ENCODE measurements around the gene GSX2. TPM values are rescaled to one million over a fixed set of nuclear protein-coding genes. Genes with fewer than 3 reads are reported as not detected.

The GSX2 gene
- total and polyA plus RNA-seq, 2 of the 13 experiments (the other 11 are each of a cell fraction or from before 2014, with no cell fraction given), result not detected

- TF ChIP-seq MLXIP (CRISPR knock-in tag; IDR thresholded peaks at IDR 0.05; ENCODE audit: borderline replicate concordance) (no peak), ZNF629 (CRISPR knock-in tag; conservative IDR thresholded peaks at IDR 0.05) (no peak), ZNF580 (CRISPR knock-in tag; IDR thresholded peaks at IDR 0.05; ENCODE audit: borderline replicate concordance, low read depth) (peak; percentile 36; the same call in 1 of the 2 replicates), TFE3 (CRISPR knock-in tag; IDR thresholded peaks at IDR 0.05) (peak; percentile 80), ZNF143 (CRISPR knock-in tag; IDR thresholded peaks at IDR 0.05) (no peak), ZBTB21 (CRISPR knock-in tag; IDR thresholded peaks at IDR 0.05) (no peak), ZNF615 (CRISPR knock-in tag; IDR thresholded peaks at IDR 0.05; ENCODE audit: borderline replicate concordance) (no peak), JDP2 (CRISPR knock-in tag; IDR thresholded peaks at IDR 0.05; ENCODE audit: borderline replicate concordance) (no peak), DNMT1 (CRISPR knock-in tag; IDR thresholded peaks at IDR 0.05) (no peak), ZNF274 (CRISPR knock-in tag; IDR thresholded peaks at IDR 0.05) (no peak), RARA (CRISPR knock-in tag; IDR thresholded peaks at IDR 0.05) (peak; percentile 72), KLF9 (CRISPR knock-in tag; IDR thresholded peaks at IDR 0.05; ENCODE audit: low read depth) (no peak), JUNB (CRISPR knock-in tag; IDR thresholded peaks at IDR 0.05; ENCODE audit: borderline replicate concordance) (peak; percentile 90; the same call in 1 of the 2 replicates), CAMTA2 (CRISPR knock-in tag; IDR thresholded peaks at IDR 0.05; ENCODE audit: borderline replicate concordance) (no peak), ZKSCAN8 (CRISPR knock-in tag; IDR thresholded peaks at IDR 0.05; ENCODE audit: borderline replicate concordance) (peak; percentile 47; the same call in 1 of the 2 replicates), NFE2L1 (CRISPR knock-in tag; IDR thresholded peaks at IDR 0.05; ENCODE audit: borderline replicate concordance) (no peak), EHMT2 (IDR thresholded peaks at IDR 0.05; ENCODE audit: borderline replicate concordance, low read depth, low read length) (no peak), ZNF710 (CRISPR knock-in tag; IDR thresholded peaks at IDR 0.05; ENCODE audit: borderline replicate concordance) (no peak; the same call in 1 of the 2 replicates), SMAD3 (CRISPR knock-in tag; IDR thresholded peaks at IDR 0.05) (peak; percentile 40; the same call in 1 of the 2 replicates), ATF7 (IDR thresholded peaks at IDR 0.05) (no peak), ATF7 (CRISPR knock-in tag; IDR thresholded peaks at IDR 0.05) (no peak), WIZ (CRISPR knock-in tag; IDR thresholded peaks at IDR 0.05) (no peak), GFI1 (CRISPR knock-in tag; IDR thresholded peaks at IDR 0.05; ENCODE audit: borderline replicate concordance) (peak; percentile 62; the same call in 1 of the 2 replicates), KAT7 (CRISPR knock-in tag; IDR thresholded peaks at IDR 0.05; ENCODE audit: borderline replicate concordance) (no peak)
These were observed 17.8 kb upstream of the GSX2 start (continued) for GRCh38 chr4:54082168-54082567.

All from HepG2 (cell line).